Endothelial cell of umbilical vein (primary cell): ENCODE data around the gene LRFN3. TPM values are rescaled to one million over a fixed set of nuclear protein-coding genes. Genes with fewer than 3 reads are reported as not detected.

Experiments used
- BruUV-seq: library from RNA; stranded (reverse); fragments of 400-500 nt; replicated peaks from 2 replicates; lab custom pipeline; 2021; lab: Mats Ljungman, UMichigan
- CTCF ChIA-PET: fragments of 300-600, 350-600 bp; sonication (Branson Sonifier 250); formaldehyde crosslinking; loops from one replicate; lab custom pipeline; 2021; ENCODE audit warnings: antibody characterized with exemption, inconsistent platforms; lab: Charles Lee
- POLR2A ChIA-PET: fragments of 300-600, 350-600 bp; sonication (Branson Sonifier 250); formaldehyde crosslinking; loops from one replicate; lab custom pipeline; 2021; ENCODE audit warnings: antibody characterized with exemption, inconsistent platforms; lab: Charles Lee
- DNase-seq: peaks from one replicate; pipeline ENCODE4 v3.0.0-alpha.2; 2011; ENCODE audit warnings: low read depth, low spot score
- FAIRE-seq: peaks from 2 replicates; lab custom pipeline; 2011; peaks lifted over from hg19 to GRCh38; lab: Jason Lieb, UNC
- H2AFZ ChIP-seq: 2 replicates; pipeline ENCODE4 v1.6.0; 2012; ENCODE audit warnings: low read depth, low read length, control low read depth, inconsistent platforms
- H3K27ac ChIP-seq: 2 replicates; pipeline ENCODE4 v1.5.1; 2011; ENCODE audit warnings: low read depth, mild to moderate bottlenecking, control low read depth, low read length, moderate library complexity; ENCODE audit not compliant: insufficient read depth
- H3K27me3 ChIP-seq, 2 experiments: 2 replicates each; pipeline versions ENCODE4 v1.6.0 to v1.6.1; 2011; ENCODE audit warnings: low read length in 2 of 2, mixed read lengths in 1 of 2; ENCODE audit not compliant: control insufficient read depth in 2 of 2, insufficient read depth in 2 of 2
- H3K36me3 ChIP-seq, 2 experiments: 2 replicates in 1 of 2; 3 replicates in 1 of 2; pipeline ENCODE4 v1.5.1; 2011; ENCODE audit warnings: low read length in 2 of 2, mild to moderate bottlenecking in 1 of 2, moderate library complexity in 1 of 2; ENCODE audit not compliant: control insufficient read depth in 2 of 2, insufficient read depth in 2 of 2; ENCODE audit errors: extremely low read depth in 1 of 2
- H3K4me1 ChIP-seq: 3 replicates; pipeline ENCODE4 v1.5.1; 2011; ENCODE audit warnings: mild to moderate bottlenecking, low read length; ENCODE audit not compliant: control insufficient read depth, insufficient read depth; ENCODE audit errors: extremely low read depth
- H3K4me2 ChIP-seq: 2 replicates; pipeline ENCODE4 v1.6.1; 2011; ENCODE audit warnings: low read length, control low read depth, mixed read lengths; ENCODE audit not compliant: insufficient read depth
- H3K4me3 ChIP-seq, 3 experiments: fragments of 200-600 bp in 1 of 3; sonication (generic), shearing (Covaris generic) in 1 of 3; replicated peaks in 1 of 3; 2 replicates each; pipeline ENCODE4 v1.5.1; 2011 to 2016; ENCODE audit warnings: control low read depth in 3 of 3, low read length in 3 of 3, mild to moderate bottlenecking in 2 of 3, inconsistent platforms in 1 of 3, low read depth in 1 of 3, moderate library complexity in 1 of 3; ENCODE audit not compliant: insufficient read depth in 1 of 3
- H3K79me2 ChIP-seq: 2 replicates; pipeline ENCODE4 v1.6.0; 2012; ENCODE audit warnings: low read length, inconsistent platforms; ENCODE audit not compliant: control insufficient read depth, insufficient read depth
- H3K9ac ChIP-seq: replicated peaks from 2 replicates; pipeline ENCODE3; 2011; ENCODE audit warnings: low read length, control low read depth; ENCODE audit not compliant: insufficient read depth; ENCODE audit errors: extremely low read depth
- H3K9me1 ChIP-seq: replicated peaks from 3 replicates; pipeline ENCODE4 v1.6.0; 2011; ENCODE audit warnings: mild to moderate bottlenecking, low read length; ENCODE audit not compliant: control insufficient read depth, insufficient read depth; ENCODE audit errors: extremely low read depth
- H3K9me3 ChIP-seq: replicated peaks from 2 replicates; pipeline ENCODE4 v1.5.1; 2012; ENCODE audit warnings: low read length, inconsistent platforms; ENCODE audit not compliant: control insufficient read depth, insufficient read depth
- H4K20me1 ChIP-seq: replicated peaks from 2 replicates; pipeline ENCODE3; 2011; ENCODE audit warnings: mild to moderate bottlenecking, low read length; ENCODE audit not compliant: control insufficient read depth, insufficient read depth; ENCODE audit errors: extremely low read depth
- CTCF ChIP-seq, 2 donors: IDR thresholded peaks; 1 replicate in 1 of 2; 2 replicates in 1 of 2; pipeline ENCODE4 v1.5.1; 2011; ENCODE audit warnings: low read length in 2 of 2, mild to moderate bottlenecking in 2 of 2, moderate library complexity in 2 of 2, control low read depth in 1 of 2, inconsistent platforms in 1 of 2, low read depth in 1 of 2; ENCODE audit not compliant: insufficient read depth in 1 of 2; ENCODE audit errors: extremely low read depth in 1 of 2
- EZH2 ChIP-seq: IDR thresholded peaks from 2 replicates; pipeline ENCODE4 v1.6.1; 2012; ENCODE audit warnings: borderline replicate concordance, low read depth, mild to moderate bottlenecking, moderate library complexity, low read length, inconsistent platforms; ENCODE audit not compliant: severe bottlenecking
- FOS ChIP-seq: IDR thresholded peaks from 2 replicates; pipeline ENCODE4 v1.6.1; 2011; ENCODE audit warnings: mild to moderate bottlenecking, low read length, moderate library complexity, borderline replicate concordance; ENCODE audit not compliant: insufficient read depth
- GATA2 ChIP-seq: IDR thresholded peaks from 2 replicates; pipeline ENCODE4 v1.7.0; 2011; ENCODE audit warnings: low read depth, mild to moderate bottlenecking, moderate library complexity, mixed read lengths, low read length; ENCODE audit not compliant: insufficient read length, insufficient read depth
- JUN ChIP-seq: IDR thresholded peaks from 2 replicates; pipeline ENCODE4 v1.6.1; 2011; ENCODE audit warnings: borderline replicate concordance, low read depth; ENCODE audit not compliant: insufficient read length, insufficient read depth
- MAX ChIP-seq: IDR thresholded peaks from 2 replicates; pipeline ENCODE4 v1.6.1; 2011; ENCODE audit not compliant: insufficient read depth, insufficient read length
- MYC ChIP-seq: IDR thresholded peaks from one replicate; pipeline ENCODE4 v1.6.1; 2011; ENCODE audit warnings: mild to moderate bottlenecking, low read depth, low read length
- POLR2A ChIP-seq: IDR thresholded peaks from 2 replicates; pipeline ENCODE4 v1.6.1; 2012; ENCODE audit warnings: low read depth, mild to moderate bottlenecking, control low read depth, low read length
- POLR2AphosphoS5 ChIP-seq: IDR thresholded peaks from 2 replicates; pipeline ENCODE4 v1.6.1; 2012; ENCODE audit warnings: low read depth, mild to moderate bottlenecking, control low read depth, low read length, moderate library complexity; ENCODE audit not compliant: insufficient read depth
- dilution Hi-C: fragments of 300-500 bp; cut with MboI; formaldehyde crosslinking; loops from one replicate; pipeline ENCODE4 v1.15.0; 2019; ENCODE audit warnings: low sequenced_read_pairs; ENCODE audit not compliant: extremely low pct_ligation_motif_present
- intact Hi-C: fragments of 100-400 bp; cut with micrococcal nuclease; formaldehyde crosslinking; loops from one replicate; pipeline ENCODE4 v1.10.0; 2022
- polyA plus RNA-seq, 4 experiments: library from polyadenylated mRNA; depleted of rRNA in 3 of 4; stranded (reverse) in 3 of 4; unstranded in 1 of 4; fragments of >200 nt; gene quantifications; 2 replicates each; pipeline versions ENCODE4 v1.2.1 to v1.2.3, GENCODE V29; 2011 to 2012; ENCODE audit warnings: missing spikeins in 1 of 4
- total RNA-seq: library from RNA; stranded (reverse); gene quantifications from 2 replicates; pipeline ENCODE4 v1.2.3, GENCODE V29; 2021

Gene LRFN3
- total and polyA plus RNA-seq, 2 donors (not counting 3 experiments of a cell fraction or from before 2014, with no cell fraction given): 4.1 to 15.9 TPM

GRCh38 chr19:35959968-35960320 lies 23.8 kb downstream of the LRFN3 start:
- Histone ChIP-seq H3K9me3 (no peaks in the 10 kb centered on the region), H3K27me3 (peaks cover 21 to 27% of the 10 kb centered on the region in 2 experiments), H3K4me1 (no peaks in the 10 kb centered on the region), H3K79me2 (no peaks in the 10 kb centered on the region), H3K4me3 (no peak overlapping the region), H3K4me2 (no peak overlapping the region), H4K20me1 (no peaks in the 10 kb centered on the region), H3K27ac (no peak overlapping the region), H3K9me1 (no peaks in the 10 kb centered on the region), H3K9ac (no peak overlapping the region), H3K36me3 (no peaks in the 10 kb centered on the region), H2AFZ (no peak overlapping the region)
- POLR2A ChIA-PET: no interaction called here
- DNase-seq: no peak
- BruUV-seq: no TSS peak
- CTCF ChIA-PET: no interaction called here
- intact Hi-C loops: no loop called here
- dilution Hi-C loops: no loop called here
- TF ChIP-seq GATA2 (no peak), FOS (no peak), CTCF (IDR thresholded peaks at IDR 0.05; ENCODE audit: extremely low read depth in 1 of 2, insufficient read depth in 1 of 2, low read depth in 1 of 2, low read length in 2 of 2) (no peak), MYC (no peak), JUN (no peak), EZH2 (no peak), POLR2AphosphoS5 (no peak), MAX (no peak), POLR2A (no peak)
- no peak for FAIRE-seq
